HFF-Myc (cell line): ENCODE data around the gene CEP131.

Experiments
- DNase-seq: peaks from one replicate; pipeline ENCODE4 v3.0.0-alpha.2; 2011; ENCODE audit warnings: low read depth; ENCODE audit errors: extremely low read depth
- H3K4me3 ChIP-seq: replicated peaks from 2 replicates; pipeline ENCODE4 v1.5.1; 2011; ENCODE audit warnings: low read depth, mild to moderate bottlenecking, control low read depth, low read length
- CTCF ChIP-seq: IDR thresholded peaks from 2 replicates; pipeline ENCODE4 v1.5.1; 2012; ENCODE audit warnings: mild to moderate bottlenecking, low read depth, low read length, control low read depth; ENCODE audit errors: missing control alignments

CEP131 gene

DNA sequence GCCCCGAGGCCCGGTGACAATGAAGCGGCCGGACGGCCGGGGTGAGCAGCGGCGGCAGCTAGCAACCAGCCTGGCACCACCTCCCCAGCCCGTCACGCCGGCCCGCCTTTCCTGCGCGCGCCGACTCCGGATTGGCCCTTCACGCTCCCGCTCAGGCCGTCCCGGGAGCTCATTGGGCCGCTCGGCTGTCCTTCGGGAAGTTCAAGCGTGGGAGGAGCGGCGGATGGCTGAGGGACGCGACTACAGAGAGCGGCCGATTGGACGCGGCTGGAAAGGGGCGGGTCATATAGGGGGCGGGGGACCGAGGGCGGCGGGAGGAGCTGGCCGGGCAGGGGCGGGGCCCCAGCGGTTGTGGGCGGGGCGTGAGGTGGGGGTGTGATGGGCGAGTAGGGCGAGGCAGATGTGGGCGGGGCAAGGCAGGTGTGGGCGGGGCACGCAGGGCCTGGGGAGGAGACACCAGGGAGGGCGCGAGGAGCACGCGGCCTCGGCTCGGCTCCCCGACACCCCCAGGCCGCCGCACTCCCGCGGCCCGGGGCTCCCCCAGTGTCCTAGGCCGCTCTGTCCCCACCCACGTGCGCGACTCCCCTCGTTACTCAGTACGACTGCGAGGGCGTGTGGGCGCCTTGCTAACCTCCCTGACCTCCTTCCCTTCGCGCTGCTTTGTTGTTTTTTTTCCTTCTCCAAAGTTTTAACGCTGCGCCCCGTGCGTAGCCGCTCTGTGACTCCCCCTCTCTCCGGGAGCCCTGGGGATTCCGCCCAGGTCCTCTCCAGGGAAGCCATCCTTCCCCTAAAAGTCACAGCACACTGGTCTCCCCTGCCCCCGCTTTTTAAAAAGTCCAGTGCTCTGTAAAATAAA lies at the start of gene CEP131:
Gene CEP131 (minus strand): TSS at position 60 of the 856 bp plus-strand sequence. CDS start 2,909 bp downstream, outside the sequence.
- H3K4me3 ChIP-seq: peak within 1 kb of the TSS; percentile 78
- DNase-seq: peak; percentile 90
- TF ChIP-seq CTCF: no peak

- no peak for TF ChIP-seq CTCF
- no peak overlapping the region for H3K4me3 ChIP-seq
- DNase-seq: no peak
Measured at GRCh38 chr17:81271226-81271625, 48.5 kb upstream of the CEP131 start.

DNA sequence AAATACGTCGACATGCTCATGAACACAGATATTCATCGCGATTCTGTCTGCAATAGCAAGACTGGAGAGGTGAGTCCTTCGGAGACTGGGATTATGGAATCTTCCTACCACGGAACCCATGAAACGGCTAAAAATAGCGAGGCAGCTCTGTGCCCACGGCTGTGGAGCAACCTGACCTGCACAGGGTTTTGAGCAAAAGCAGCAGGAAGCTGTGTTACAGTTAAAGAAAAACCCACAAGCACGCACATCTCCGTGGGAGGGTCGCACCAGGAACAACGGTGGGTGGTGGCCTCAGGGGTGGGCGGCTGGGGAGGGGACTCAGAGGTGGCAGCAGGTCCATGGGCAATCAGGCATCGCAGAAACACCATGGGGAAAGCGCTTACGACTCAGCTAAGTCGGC lies 47.5 kb upstream of the CEP131 start:
- H3K4me3 ChIP-seq: no peak overlapping the region
- no peak for TF ChIP-seq CTCF

GRCh38 chr17:81267390-81268067 lies 44.8 kb upstream of the CEP131 start:
- no peak for TF ChIP-seq CTCF
- no peak overlapping the region for H3K4me3 ChIP-seq
- DNase-seq: no peak

More for the DNA sequence above, 47.5 kb upstream of the CEP131 start:
- no peak for DNase-seq

DNA sequence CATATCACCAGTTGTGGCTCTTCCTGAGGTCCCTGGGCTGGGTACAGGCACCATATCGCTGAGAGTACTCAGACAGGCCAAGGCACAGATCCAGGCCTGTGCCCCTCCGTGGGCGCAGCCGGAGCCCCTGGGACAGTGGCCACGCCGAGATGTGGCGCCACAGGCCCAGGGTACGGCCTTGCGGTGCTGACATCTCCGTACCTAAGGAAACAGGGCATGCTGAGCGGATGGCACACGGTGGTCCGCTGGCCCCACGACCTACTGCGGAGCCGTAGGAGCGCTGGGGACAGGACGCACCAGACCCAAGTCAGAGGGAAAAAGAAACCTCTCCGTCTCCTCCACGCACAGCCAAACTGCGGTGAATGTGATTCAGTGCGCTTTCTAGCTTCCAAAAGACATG lies 42.8 kb upstream of the CEP131 start:
- no peak overlapping the region for H3K4me3 ChIP-seq
- TF ChIP-seq CTCF: no peak
- DNase-seq: no peak

DNA sequence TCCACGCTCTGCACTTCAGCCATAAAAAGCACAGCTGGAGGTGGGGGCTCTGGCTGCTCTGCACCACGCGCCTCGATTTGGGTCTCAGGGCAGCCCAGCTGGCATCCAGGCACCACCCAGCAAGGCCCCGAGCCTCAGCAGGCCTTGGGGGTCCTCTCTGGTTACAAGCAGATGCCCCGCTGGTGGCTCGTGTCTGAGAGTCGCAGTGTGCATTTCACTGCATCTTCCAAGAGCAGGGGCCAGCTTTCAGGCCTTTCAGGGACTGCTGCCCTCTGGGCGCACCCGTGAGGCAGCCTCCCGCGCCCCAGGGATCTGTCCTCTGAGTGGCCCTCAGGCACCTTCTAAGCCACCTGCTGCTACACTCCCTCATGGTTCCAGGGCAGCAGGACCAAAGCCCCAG lies 41.9 kb upstream of the CEP131 start:
- TF ChIP-seq CTCF: no peak
- no peak overlapping the region for H3K4me3 ChIP-seq
- no peak for DNase-seq
